K562 (cell line): ENCODE results near the gene CBL. TPM values are rescaled to one million over a fixed set of nuclear protein-coding genes. Genes with fewer than 3 reads are reported as not detected.

Source experiments
- ATAC-seq: fragments of 200-7000 bp; cut with Tn5 transposase; 3 replicates; pipeline ENCODE4 v1.9.1; 2020; ENCODE audit warnings: moderate library complexity
- BruUV-seq: library from RNA; stranded (reverse); fragments of 400-500 nt; replicated peaks from 2 replicates; lab custom pipeline; 2021; lab: Mats Ljungman, UMichigan
- CTCF ChIA-PET: fragments of 300-600 bp; formaldehyde crosslinking; extraction: SDS; loops from one replicate; lab custom pipeline; 2021; ENCODE audit warnings: low intra/inter-chr PET ratio; lab: Yijun Ruan, JAX
- POLR2A ChIA-PET: fragments of 300-600, 350-650 bp; sonication (Branson Sonifier 250); formaldehyde crosslinking; extraction: SDS; loops from one replicate; lab custom pipeline; 2021; ENCODE audit warnings: antibody characterized with exemption, inconsistent platforms; lab: Yijun Ruan, JAX
- DNase-seq, 4 experiments: peaks; one replicate each; pipeline versions ENCODE4 v3.0.0 to v3.0.0-alpha.2; 2011 to 2018; ENCODE audit warnings: low spot score in 3 of 4, mixed read lengths in 3 of 4; ENCODE audit errors: extremely low read depth in 1 of 4
- FAIRE-seq: peaks from 2 replicates; lab custom pipeline; 2011; peaks lifted over from hg19 to GRCh38; lab: Jason Lieb, UNC
- H2AFZ ChIP-seq: 2 replicates; pipeline ENCODE4 v1.6.0; 2011; ENCODE audit warnings: low read depth, low read length, control low read depth, inconsistent platforms
- H3K27ac ChIP-seq: fragments of 200-600 bp; 3 replicates; pipeline ENCODE4 v1.8.0; 2011; ENCODE audit warnings: low read depth, mild to moderate bottlenecking, control low read depth, inconsistent platforms, low read length, moderate library complexity, mixed read lengths; ENCODE audit errors: extremely low read depth
- H3K27me3 ChIP-seq, 2 experiments: fragments of 300-600 bp in 1 of 2; 2 replicates in 1 of 2; 3 replicates in 1 of 2; pipeline versions ENCODE4 v1.6.0 to v1.8.0; 2011; ENCODE audit warnings: inconsistent platforms in 2 of 2, low read length in 2 of 2, mild to moderate bottlenecking in 1 of 2, mixed read lengths in 1 of 2, moderate library complexity in 1 of 2; ENCODE audit not compliant: control insufficient read depth in 2 of 2, insufficient read depth in 2 of 2
- H3K36me3 ChIP-seq: fragments of 300-600 bp; 3 replicates; pipeline ENCODE4 v1.8.0; 2011; ENCODE audit warnings: mild to moderate bottlenecking, low read length, inconsistent platforms; ENCODE audit not compliant: control insufficient read depth, insufficient read depth
- H3K4me1 ChIP-seq, 2 experiments: fragments of 200-600 bp in 1 of 2; replicated peaks in 1 of 2; 2 replicates in 1 of 2; 3 replicates in 1 of 2; pipeline versions ENCODE4 v1.5.1 to v1.8.0; 2011; ENCODE audit warnings: inconsistent platforms in 2 of 2, low read length in 2 of 2, mild to moderate bottlenecking in 1 of 2, mixed read lengths in 1 of 2, moderate library complexity in 1 of 2; ENCODE audit not compliant: control insufficient read depth in 2 of 2, insufficient read depth in 2 of 2
- H3K4me2 ChIP-seq: 2 replicates; pipeline ENCODE4 v1.6.1; 2011; ENCODE audit warnings: low read length, control low read depth, inconsistent platforms, mixed read lengths; ENCODE audit not compliant: insufficient read depth
- H3K4me3 ChIP-seq: fragments of 200-600 bp; sonication (generic), shearing (Covaris generic); 2 replicates; pipeline ENCODE4 v1.5.1; 2016; ENCODE audit warnings: control low read depth, inconsistent platforms
- H3K79me2 ChIP-seq: fragments of 200-600 bp; 3 replicates; pipeline ENCODE4 v1.8.0; 2011; ENCODE audit warnings: low read length, inconsistent platforms; ENCODE audit not compliant: control insufficient read depth, insufficient read depth
- H3K9ac ChIP-seq, 2 experiments: 2 replicates each; pipeline versions ENCODE4 v1.6.0 to v1.6.1; 2011; ENCODE audit warnings: low read depth in 2 of 2, low read length in 2 of 2, control low read depth in 1 of 2, inconsistent platforms in 1 of 2, mild to moderate bottlenecking in 1 of 2, mixed read lengths in 1 of 2; ENCODE audit not compliant: insufficient read depth in 1 of 2
- H3K9me1 ChIP-seq: one replicate; pipeline ENCODE4 v1.6.0; 2011; ENCODE audit warnings: inconsistent platforms, mild to moderate bottlenecking, low read length, moderate library complexity; ENCODE audit not compliant: control insufficient read depth, insufficient read depth
- H3K9me3 ChIP-seq: replicated peaks from 2 replicates; pipeline ENCODE4 v1.5.1; 2011; ENCODE audit warnings: low read depth, low read length, inconsistent platforms; ENCODE audit not compliant: control insufficient read depth, insufficient read depth
- H4K20me1 ChIP-seq: replicated peaks from 2 replicates; pipeline ENCODE4 v1.6.1; 2011; ENCODE audit warnings: low read length, inconsistent platforms, mixed read lengths; ENCODE audit not compliant: control insufficient read depth, insufficient read depth
- FOSL1 ChIP-seq: fragments of 200-800 bp; sonication (Bioruptor generic); conservative IDR thresholded peaks from 2 replicates; pipeline ENCODE4 v1.6.1; 2016; ENCODE audit warnings: missing genetic modification characterization, missing compliant biosample characterization
- PHF21A ChIP-seq: fragments of 450-650 bp; IDR thresholded peaks from 2 replicates; pipeline ENCODE4 v1.6.1; 2017; ENCODE audit warnings: low read depth, borderline replicate concordance
- RNF2 ChIP-seq: sonication (generic); IDR thresholded peaks from 2 replicates; pipeline ENCODE4 v1.6.1; 2016
- SMARCC2 ChIP-seq: fragments of 450-650 bp; IDR thresholded peaks from 2 replicates; pipeline ENCODE4 v1.6.1; 2017; ENCODE audit warnings: antibody characterized with exemption, moderate library complexity, mild to moderate bottlenecking, low read depth
- TBP ChIP-seq: optimal IDR thresholded peaks from 2 replicates; pipeline ENCODE3; 2011; ENCODE audit warnings: low read depth, low read length, improper control_type of control experiment
- TEAD2 ChIP-seq: fragments of 450-650 bp; IDR thresholded peaks from 2 replicates; pipeline ENCODE4 v1.6.1; 2016; ENCODE audit warnings: missing genetic modification characterization, control low read depth, missing compliant biosample characterization
- U2AF1 ChIP-seq: fragments of 200-400 bp; formaldehyde crosslinking; optimal IDR thresholded peaks from 2 replicates; pipeline ENCODE3; 2017; ENCODE audit warnings: mild to moderate bottlenecking, low read depth, low read length, moderate library complexity
- ZNF507 ChIP-seq: conservative IDR thresholded peaks from 2 replicates; pipeline ENCODE4 v1.6.1; 2017; ENCODE audit warnings: missing genetic modification characterization, missing compliant biosample characterization
- WGBS: fragments of 100-300 bp; shearing (Covaris generic); methylation state at CpG from one replicate; pipeline ENCODE4 v1.1.6; 2016; ENCODE audit warnings: low coverage, mixed read lengths; ENCODE audit not compliant: insufficient coverage; ENCODE audit errors: missing lambda C conversion rate; 5-methylcytosine and 5-hydroxymethylcytosine counted together
- in situ Hi-C: fragments of 300-500 bp; cut with MboI; formaldehyde crosslinking; loops from 4 replicates; pipeline ENCODE4 v1.15.0; 2018; ENCODE audit warnings: inconsistent platforms, mixed read lengths
- intact Hi-C: fragments of 100-400 bp; cut with micrococcal nuclease; formaldehyde crosslinking; loops from 2 replicates; pipeline ENCODE4 v1.14.2; 2022
- polyA plus RNA-seq, 8 experiments: library from polyadenylated mRNA; depleted of rRNA in 4 of 8; stranded (reverse) in 5 of 8; unstranded in 3 of 8; fragments of >200 nt; fragmentation: Nextera tagmentation in 2 of 8; fragmentation: Illumina TruSeq in 1 of 8; extraction: Ambion mirVana in 2 of 8; extraction: Trizol in 1 of 8; gene quantifications; 2 replicates each; pipeline versions ENCODE4 v1.2.1 to v1.2.3, GENCODE V29; 2011 to 2014; ENCODE audit warnings: inconsistent platforms in 1 of 8, missing spikeins in 1 of 8
- total RNA-seq, 7 experiments: library from RNA; depleted of rRNA in 6 of 7; stranded (reverse); fragments of >200 nt in 6 of 7; fragmentation: Illumina TruSeq in 2 of 7; extraction: Trizol in 2 of 7; gene quantifications; 2 replicates each; pipeline versions ENCODE4 v1.2.1 to v1.2.3, GENCODE V29; 2011 to 2021; ENCODE audit warnings: low replicate concordance in 1 of 7
- TF ChIP-seq, protein P1 (sequence below): IDR thresholded peaks from 2 replicates; pipeline ENCODE4 v1.6.1; 2011; ENCODE audit warnings: borderline replicate concordance, low read depth, mild to moderate bottlenecking, moderate library complexity, low read length; ENCODE audit not compliant: insufficient read depth, poor library complexity, severe bottlenecking
- TF ChIP-seq, protein P2 (sequence below): fragments of 200-800 bp; sonication (Bioruptor generic); IDR thresholded peaks from 2 replicates; pipeline ENCODE4 v1.6.1; 2017; ENCODE audit warnings: missing genetic modification characterization, missing compliant biosample characterization

Gene CBL
- total and polyA plus RNA-seq, 9 of the 15 experiments (the other 6 are each of a cell fraction or from before 2014, with no cell fraction given), result 3.2 to 24.9 (median 9.9) TPM

DNA sequence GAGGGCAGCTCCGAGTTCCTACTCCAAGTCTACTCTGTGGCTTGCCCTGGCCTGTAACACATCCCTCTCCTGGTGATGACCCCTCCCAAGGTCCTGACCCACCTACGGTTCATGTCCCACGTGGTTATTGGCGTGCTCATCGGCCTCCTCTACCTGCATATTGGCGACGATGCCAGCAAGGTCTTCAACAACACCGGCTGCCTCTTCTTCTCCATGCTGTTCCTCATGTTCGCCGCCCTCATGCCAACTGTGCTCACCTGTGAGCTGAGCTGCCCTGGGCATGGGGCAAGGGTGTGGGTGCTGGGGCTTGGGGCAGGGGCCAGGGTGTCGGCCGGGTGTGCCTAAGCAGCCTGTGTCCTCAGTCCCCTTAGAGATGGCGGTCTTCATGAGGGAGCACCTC is 47.7 kb upstream of the CBL start:
- Histone ChIP-seq H3K4me2 (no peak overlapping the region), H3K4me3 (no peak overlapping the region), H3K4me1 (peaks cover 15 to 20% of the 10 kb centered on the region in 2 experiments; a peak in 4 of 5 replicates), H3K27ac (no peak overlapping the region), H3K9me3 (no peaks in the 10 kb centered on the region)
- CTCF ChIA-PET, result interaction anchor here (0.6 kb wide), 1 partner anchor 229 kb away, joined by 4 read pairs; no protein-coding TSS in a partner anchor
- DNase-seq, result no peak
- TF ChIP-seq SMARCC2 (no peak), TEAD2 (tag) (no peak)
- TF ChIP-seq, all 486 proteins: peak for 0
- Histone ChIP-seq H4K20me1 (no peaks in the 10 kb centered on the region), H3K36me3 (no peaks in the 10 kb centered on the region), H2AFZ (no peak overlapping the region), H3K9me1 (no peaks in the 10 kb centered on the region), H3K27me3 (peaks cover 4 to 51% of the 10 kb centered on the region in 2 experiments; a peak in 4 of 5 replicates), H3K79me2 (no peaks in the 10 kb centered on the region), H3K9ac (no peak overlapping the region)
- FAIRE-seq, result no peak
- POLR2A ChIA-PET, result interaction anchor here (0.5 to 1.1 kb wide), 3 partner anchors 43 to 65 kb away, joined by 3 to 5 read pairs (median 3); no protein-coding TSS in a partner anchor
- intact Hi-C loops, result loop anchor here (5.0 kb wide), 1 partner anchor 56 kb away; the partner anchor contains the start of gene DPAGT1
- ATAC-seq, result no peak
- no TSS peak for BruUV-seq
- 13% methylated on average over 11 of the region's 13 CpGs for WGBS
- in situ Hi-C loops, result no loop called here

DNA sequence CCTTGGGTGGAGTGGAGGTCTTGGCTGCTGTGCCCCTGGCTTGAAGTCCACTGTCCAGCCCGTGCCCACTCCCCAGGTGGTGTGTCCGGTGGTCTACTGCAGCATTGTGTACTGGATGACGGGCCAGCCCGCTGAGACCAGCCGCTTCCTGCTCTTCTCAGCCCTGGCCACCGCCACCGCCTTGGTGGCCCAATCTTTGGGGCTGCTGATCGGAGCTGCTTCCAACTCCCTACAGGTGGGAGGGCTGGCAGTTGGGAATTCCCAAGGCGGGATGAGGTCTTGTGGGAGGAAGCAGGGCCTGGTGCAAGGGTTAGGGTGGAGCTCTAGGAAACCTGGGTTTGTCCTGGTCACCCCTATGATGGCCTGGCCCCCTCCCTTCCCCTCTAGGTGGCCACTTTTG is 46.0 kb upstream of the CBL start:
- POLR2A ChIA-PET, result interaction anchor here (0.6 to 0.9 kb wide), 2 partner anchors 11 to 75 kb away, joined by 3 to 4 read pairs; no protein-coding TSS in a partner anchor
- Histone ChIP-seq H3K9ac (no peak overlapping the region), H3K9me3 (no peaks in the 10 kb centered on the region), H3K9me1 (no peaks in the 10 kb centered on the region), H4K20me1 (no peaks in the 10 kb centered on the region), H3K27ac (no peak overlapping the region), H3K79me2 (no peaks in the 10 kb centered on the region), H3K4me3 (no peak overlapping the region)
- DNase-seq (no peak), ATAC-seq (no peak)
- 7% methylated on average over 9 of the region's 9 CpGs for WGBS
- TF ChIP-seq RNF2 (no peak), FOSL1 (tag) (no peak), ZNF507 (tag) (no peak), PHF21A (no peak), TBP (no peak), U2AF1 (no peak)
- TF ChIP-seq, protein P1, sequence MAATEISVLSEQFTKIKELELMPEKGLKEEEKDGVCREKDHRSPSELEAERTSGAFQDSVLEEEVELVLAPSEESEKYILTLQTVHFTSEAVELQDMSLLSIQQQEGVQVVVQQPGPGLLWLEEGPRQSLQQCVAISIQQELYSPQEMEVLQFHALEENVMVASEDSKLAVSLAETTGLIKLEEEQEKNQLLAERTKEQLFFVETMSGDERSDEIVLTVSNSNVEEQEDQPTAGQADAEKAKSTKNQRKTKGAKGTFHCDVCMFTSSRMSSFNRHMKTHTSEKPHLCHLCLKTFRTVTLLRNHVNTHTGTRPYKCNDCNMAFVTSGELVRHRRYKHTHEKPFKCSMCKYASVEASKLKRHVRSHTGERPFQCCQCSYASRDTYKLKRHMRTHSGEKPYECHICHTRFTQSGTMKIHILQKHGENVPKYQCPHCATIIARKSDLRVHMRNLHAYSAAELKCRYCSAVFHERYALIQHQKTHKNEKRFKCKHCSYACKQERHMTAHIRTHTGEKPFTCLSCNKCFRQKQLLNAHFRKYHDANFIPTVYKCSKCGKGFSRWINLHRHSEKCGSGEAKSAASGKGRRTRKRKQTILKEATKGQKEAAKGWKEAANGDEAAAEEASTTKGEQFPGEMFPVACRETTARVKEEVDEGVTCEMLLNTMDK, result no peak
- TF ChIP-seq, protein P2, sequence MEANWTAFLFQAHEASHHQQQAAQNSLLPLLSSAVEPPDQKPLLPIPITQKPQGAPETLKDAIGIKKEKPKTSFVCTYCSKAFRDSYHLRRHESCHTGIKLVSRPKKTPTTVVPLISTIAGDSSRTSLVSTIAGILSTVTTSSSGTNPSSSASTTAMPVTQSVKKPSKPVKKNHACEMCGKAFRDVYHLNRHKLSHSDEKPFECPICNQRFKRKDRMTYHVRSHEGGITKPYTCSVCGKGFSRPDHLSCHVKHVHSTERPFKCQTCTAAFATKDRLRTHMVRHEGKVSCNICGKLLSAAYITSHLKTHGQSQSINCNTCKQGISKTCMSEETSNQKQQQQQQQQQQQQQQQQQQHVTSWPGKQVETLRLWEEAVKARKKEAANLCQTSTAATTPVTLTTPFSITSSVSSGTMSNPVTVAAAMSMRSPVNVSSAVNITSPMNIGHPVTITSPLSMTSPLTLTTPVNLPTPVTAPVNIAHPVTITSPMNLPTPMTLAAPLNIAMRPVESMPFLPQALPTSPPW (CRISPR knock-in tag), result no peak
- TF ChIP-seq, all 486 proteins: peak for 0
- CTCF ChIA-PET, result no interaction called here
- H3K4me2 ChIP-seq, result no peak overlapping the region
- in situ Hi-C loops (no loop called here), intact Hi-C loops (no loop called here)
- FAIRE-seq, result no peak
- peaks cover 4 to 51% of the 10 kb centered on the region in 2 experiments; a peak in 4 of 5 replicates for H3K27me3 ChIP-seq
- no TSS peak for BruUV-seq
- peaks cover 13 to 15% of the 10 kb centered on the region in 2 experiments; a peak in 4 of 5 replicates for H3K4me1 ChIP-seq
- no peaks in the 10 kb centered on the region for H3K36me3 ChIP-seq
- no peak overlapping the region for H2AFZ ChIP-seq
